BJ (cell line): Measurements from ENCODE around the gene SAP130. TPM values are rescaled to one million over a fixed set of nuclear protein-coding genes. Genes with fewer than 3 reads are reported as not detected.

Experiments
- CTCF ChIA-PET: fragments of 350-600 bp; formaldehyde crosslinking; extraction: SDS; loops from one replicate; lab custom pipeline; 2021; ENCODE audit warnings: antibody characterized with exemption, inconsistent platforms; lab: Yijun Ruan, JAX
- POLR2A ChIA-PET: fragments of 300-600 bp; sonication (Branson Sonifier 250); formaldehyde crosslinking; extraction: SDS; loops from one replicate; lab custom pipeline; 2021; ENCODE audit warnings: antibody characterized with exemption; lab: Charles Lee
- DNase-seq: peaks from one replicate; pipeline ENCODE4 v3.0.0-alpha.2; 2011; ENCODE audit warnings: low read depth
- H3K27me3 ChIP-seq: 2 replicates; pipeline ENCODE4 v1.6.0; 2011; ENCODE audit warnings: low read length; ENCODE audit not compliant: control insufficient read depth, insufficient read depth
- H3K36me3 ChIP-seq: 2 replicates; pipeline ENCODE4 v1.5.1; 2011; ENCODE audit warnings: low read length; ENCODE audit not compliant: control insufficient read depth, insufficient read depth
- H3K4me3 ChIP-seq: 2 replicates; pipeline ENCODE4 v1.5.1; 2011; ENCODE audit warnings: low read depth, mild to moderate bottlenecking, control low read depth, low read length
- CTCF ChIP-seq: IDR thresholded peaks from 2 replicates; pipeline ENCODE4 v1.5.1; 2011; ENCODE audit warnings: low read depth, mild to moderate bottlenecking, control low read depth, inconsistent platforms, low read length, moderate library complexity; ENCODE audit not compliant: insufficient read depth
- polyA plus RNA-seq: library from polyadenylated mRNA; depleted of rRNA; stranded (reverse); fragments of >200 nt; gene quantifications from 2 replicates; pipeline ENCODE4 v1.2.3, GENCODE V29; 2011

The SAP130 gene
- polyA plus RNA-seq, 1 experiment: 20.4 TPM

DNA sequence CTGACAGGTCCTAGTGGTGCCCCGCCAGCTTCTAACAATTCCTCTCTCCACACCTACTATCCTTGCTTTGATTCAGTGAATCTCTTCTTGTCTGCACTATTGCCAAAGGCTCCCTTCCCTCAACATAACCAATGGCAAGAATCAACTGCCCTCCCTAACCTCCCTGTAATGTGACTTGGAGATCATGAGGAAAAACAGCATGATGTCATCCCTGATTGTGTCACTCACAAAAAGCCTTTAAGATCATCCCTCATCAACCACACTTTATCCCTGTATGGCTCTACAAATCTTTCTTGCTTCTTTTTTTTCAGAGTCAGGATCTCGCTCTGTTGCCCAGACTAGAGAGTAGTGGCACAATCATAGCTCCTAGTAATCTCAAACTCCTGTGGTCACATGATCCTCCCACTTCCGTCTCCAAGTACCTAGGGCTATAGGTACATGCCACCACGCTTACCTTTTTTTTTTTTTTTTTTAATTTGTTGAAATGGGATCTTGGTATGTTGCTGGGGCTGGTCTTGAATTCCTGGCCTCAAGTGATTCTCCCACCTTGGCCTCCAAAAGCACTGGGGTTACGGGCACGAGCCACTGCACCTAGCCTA, 19.7 kb downstream of the SAP130 start:
- ChIA-PET CTCF (no interaction called here), POLR2A (interaction anchor here (0.6 kb wide), 1 partner anchor 32 kb away, joined by 3 read pairs; no protein-coding TSS in a partner anchor)
- TF ChIP-seq CTCF: no peak
- H3K4me3 ChIP-seq: no peak overlapping the region
- H3K36me3 ChIP-seq: peaks cover 16% of the 10 kb centered on the region
- no peak for DNase-seq
- H3K27me3 ChIP-seq: no peaks in the 10 kb centered on the region

DNA sequence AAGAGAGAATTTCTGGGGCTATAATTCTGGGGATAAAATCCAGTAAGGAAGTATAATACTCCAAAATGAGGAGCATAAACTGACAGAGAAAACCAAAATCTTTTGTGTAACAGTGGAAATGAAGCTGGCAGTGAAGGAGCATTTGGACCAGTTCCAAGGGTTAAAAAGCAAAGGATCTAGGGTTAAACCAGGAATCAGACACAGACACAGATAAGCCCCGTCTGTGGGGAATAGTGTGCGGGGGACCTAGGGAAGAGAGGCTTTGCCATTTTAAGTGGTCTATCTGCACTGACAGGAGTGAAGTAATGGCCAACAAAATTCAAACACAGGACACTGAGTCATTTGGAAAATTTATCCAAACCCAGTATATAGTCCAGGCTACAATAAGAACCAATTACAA, 23.4 kb downstream of the SAP130 start:
- H3K27me3 ChIP-seq: no peaks in the 10 kb centered on the region
- no peak for DNase-seq
- TF ChIP-seq CTCF: no peak
- no peak overlapping the region for H3K4me3 ChIP-seq
- POLR2A ChIA-PET: no interaction called here
- CTCF ChIA-PET: no interaction called here
- H3K36me3 ChIP-seq: peaks cover 20% of the 10 kb centered on the region

DNA sequence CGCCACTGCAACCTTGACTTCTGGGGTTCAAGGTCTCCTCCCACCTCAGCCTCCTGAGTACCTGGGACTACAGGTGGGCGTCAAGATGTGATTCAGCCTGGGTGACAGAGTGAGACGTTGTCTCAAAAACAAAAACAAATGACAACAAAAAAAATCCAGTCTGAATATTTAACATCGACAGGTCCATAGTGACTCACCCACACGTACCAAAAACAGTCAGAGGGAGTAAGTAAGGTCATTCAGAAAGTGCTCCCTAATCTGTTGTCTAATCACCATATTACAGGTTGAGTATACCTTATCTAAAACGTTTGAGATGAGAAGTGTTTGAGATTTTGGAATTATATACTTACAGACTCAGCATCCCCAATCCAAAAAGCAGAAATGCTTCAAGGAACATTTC, 24.4 kb downstream of the SAP130 start:
- Histone ChIP-seq H3K36me3 (peaks cover 20% of the 10 kb centered on the region), H3K4me3 (no peak overlapping the region), H3K27me3 (no peaks in the 10 kb centered on the region)
- no peak for DNase-seq
- POLR2A ChIA-PET: no interaction called here
- no peak for TF ChIP-seq CTCF
- CTCF ChIA-PET: interaction anchor here (0.6 kb wide), 1 partner anchor 9 kb away, joined by 3 read pairs; no protein-coding TSS in a partner anchor

DNA sequence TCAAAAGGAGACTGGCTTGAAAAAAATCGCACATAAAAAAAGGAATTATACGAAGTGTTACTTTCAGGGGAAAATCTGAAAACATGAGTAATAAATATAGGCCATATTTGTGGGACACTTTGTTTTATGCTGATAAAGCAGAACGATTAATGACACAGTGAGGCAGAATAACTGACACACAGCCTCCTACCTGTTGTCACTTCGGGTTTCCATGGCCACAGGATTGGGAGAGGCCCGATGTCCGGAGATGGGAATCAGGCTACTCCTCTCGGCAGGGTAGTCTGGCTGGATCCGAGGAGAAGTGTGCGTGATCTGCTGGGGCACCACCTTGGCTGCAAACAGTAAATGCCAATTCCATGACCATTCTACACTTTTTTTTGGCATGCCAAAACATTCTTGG, 31.7 kb downstream of the SAP130 start:
- Histone ChIP-seq H3K27me3 (no peaks in the 10 kb centered on the region), H3K4me3 (no peak overlapping the region), H3K36me3 (peaks cover 14% of the 10 kb centered on the region)
- POLR2A ChIA-PET: no interaction called here
- CTCF ChIA-PET: no interaction called here
- no peak for DNase-seq
- no peak for TF ChIP-seq CTCF

DNA sequence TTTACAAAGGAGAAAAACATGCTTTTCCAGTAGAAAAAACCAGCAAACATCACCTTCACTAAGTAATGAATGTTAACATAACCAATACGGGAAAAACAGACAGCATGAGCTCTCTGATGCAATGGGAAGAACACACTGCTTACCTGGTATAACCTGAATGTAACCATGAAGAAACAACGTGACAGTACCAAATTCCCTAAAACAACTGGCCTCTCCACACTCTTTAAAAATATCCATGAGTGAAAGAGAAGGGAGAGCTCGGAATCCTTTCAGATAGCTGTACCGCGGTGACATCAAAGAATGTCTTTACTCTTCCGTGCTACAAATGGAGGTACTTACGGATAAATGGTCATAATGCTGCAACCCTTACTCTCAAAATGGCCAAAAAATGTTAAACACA, 32.1 kb downstream of the SAP130 start:
- no peak for TF ChIP-seq CTCF
- Histone ChIP-seq H3K4me3 (no peak overlapping the region), H3K36me3 (peaks cover 12% of the 10 kb centered on the region), H3K27me3 (no peaks in the 10 kb centered on the region)
- POLR2A ChIA-PET: no interaction called here
- CTCF ChIA-PET: no interaction called here
- no peak for DNase-seq
